HG03521 (cell line): ENCODE data around the gene TAF4.

Experiments used
- ATAC-seq: cut with Tn5 transposase; IDR thresholded peaks from one replicate; pipeline ENCODE4 v1.9.1; 2021; ENCODE audit warnings: mild to moderate bottlenecking, moderate library complexity; ENCODE audit not compliant: unreplicated experiment

TAF4 gene

DNA sequence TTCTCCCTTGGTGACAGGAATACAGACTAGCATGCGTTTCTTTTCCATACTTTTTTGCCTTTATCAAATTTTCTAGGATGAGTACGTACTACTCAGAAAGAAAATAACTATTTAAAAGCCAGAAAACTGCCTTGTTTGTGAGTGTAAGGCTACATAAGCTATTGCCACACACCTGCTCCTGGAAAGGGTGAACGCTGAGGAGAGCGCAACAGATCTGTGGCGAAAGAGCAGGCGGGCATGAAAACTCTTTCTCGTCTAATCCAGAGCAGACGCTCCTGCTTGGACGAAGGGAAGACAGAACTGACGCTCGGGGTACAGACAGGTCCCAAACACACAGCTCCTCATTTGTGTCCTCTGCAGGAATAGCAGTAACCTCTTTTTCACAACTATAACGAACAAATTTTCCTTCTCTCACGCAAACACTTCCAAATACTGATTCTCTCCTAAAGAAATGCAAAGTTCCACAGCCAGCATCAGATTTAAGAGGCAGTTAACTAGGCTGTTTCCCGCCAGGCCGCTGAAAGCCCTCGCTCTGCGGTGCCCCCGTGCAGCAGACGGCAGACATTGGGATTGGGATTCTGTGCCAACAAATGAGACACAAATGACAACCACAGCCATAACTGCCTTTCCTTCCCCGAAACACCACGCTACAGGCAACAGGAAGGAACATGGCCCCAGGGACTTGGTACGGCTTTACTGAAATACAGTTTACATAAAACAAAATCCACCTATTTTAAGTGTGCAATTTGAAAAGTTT is 20.0 kb downstream of the TAF4 start:
- no peak for ATAC-seq

- ATAC-seq = no peak
Measured at GRCh38 chr20:62045118-62045517, 20.6 kb downstream of the TAF4 start.

- no peak for ATAC-seq
Measured at GRCh38 chr20:62044631-62045030, 21.1 kb downstream of the TAF4 start.

GRCh38 chr20:62043131-62043914 is 22.4 kb downstream of the TAF4 start:
- no peak for ATAC-seq

GRCh38 chr20:62042025-62042820 is 23.5 kb downstream of the TAF4 start:
- no peak for ATAC-seq

DNA sequence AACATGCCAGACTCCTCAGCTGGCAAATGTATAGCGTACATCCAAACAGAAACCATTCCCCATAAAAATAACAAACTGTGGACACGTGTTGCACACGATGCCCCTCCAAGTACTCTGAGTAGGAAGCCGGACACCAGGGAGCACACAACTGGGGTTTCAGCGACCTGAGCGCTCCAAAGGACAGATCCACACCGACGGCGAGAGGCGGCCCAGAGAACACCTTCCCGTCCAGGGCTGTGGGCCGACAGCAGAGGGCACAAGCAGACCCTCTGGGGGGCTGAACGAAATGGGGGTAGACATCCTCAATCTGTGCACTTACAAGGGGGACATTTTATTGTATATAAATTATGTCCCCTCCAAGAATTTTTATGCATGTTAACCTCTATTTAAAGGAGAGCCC is 24.7 kb downstream of the TAF4 start:
- no peak for ATAC-seq

GRCh38 chr20:62040381-62040922 is 25.2 kb downstream of the TAF4 start:
- ATAC-seq = no peak

GRCh38 chr20:62039738-62040137 is 25.9 kb downstream of the TAF4 start:
- ATAC-seq = no peak

DNA sequence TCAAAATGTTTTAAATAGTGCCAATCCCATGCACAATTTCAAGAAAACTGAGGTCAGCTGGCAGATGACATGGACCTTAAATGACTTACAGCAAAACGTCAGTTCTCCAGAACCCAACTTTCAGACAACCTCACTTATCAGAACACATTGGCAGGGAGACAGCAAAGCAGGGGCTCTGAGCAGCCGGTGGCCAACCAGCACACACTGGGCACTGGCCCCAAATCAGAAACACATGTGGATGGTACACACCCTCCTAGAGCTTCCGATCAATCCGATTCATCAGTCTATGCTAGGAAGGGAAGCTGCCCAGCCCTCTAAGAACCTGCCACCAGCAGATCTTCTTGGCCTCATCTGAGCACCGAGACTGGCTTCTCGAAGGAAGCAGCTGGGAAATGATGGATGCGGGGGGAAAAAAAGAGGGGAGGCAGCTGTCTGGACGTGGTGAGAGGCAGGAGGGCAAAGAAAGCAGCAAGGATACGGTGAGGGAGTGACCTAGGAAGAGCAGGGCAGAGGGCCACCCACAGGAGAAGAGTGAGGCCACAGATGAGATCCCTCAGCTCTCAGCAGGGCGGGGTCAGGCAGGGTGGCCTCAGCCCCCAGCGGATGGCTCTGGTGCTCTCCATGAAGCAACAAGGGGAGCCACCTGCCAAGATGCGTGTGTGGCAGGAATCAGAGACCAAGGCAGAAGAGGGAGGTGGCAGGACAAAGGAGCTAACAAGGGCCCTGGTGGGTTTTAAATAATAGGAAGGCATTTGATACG is 32.9 kb downstream of the TAF4 start:
- no peak for ATAC-seq

DNA sequence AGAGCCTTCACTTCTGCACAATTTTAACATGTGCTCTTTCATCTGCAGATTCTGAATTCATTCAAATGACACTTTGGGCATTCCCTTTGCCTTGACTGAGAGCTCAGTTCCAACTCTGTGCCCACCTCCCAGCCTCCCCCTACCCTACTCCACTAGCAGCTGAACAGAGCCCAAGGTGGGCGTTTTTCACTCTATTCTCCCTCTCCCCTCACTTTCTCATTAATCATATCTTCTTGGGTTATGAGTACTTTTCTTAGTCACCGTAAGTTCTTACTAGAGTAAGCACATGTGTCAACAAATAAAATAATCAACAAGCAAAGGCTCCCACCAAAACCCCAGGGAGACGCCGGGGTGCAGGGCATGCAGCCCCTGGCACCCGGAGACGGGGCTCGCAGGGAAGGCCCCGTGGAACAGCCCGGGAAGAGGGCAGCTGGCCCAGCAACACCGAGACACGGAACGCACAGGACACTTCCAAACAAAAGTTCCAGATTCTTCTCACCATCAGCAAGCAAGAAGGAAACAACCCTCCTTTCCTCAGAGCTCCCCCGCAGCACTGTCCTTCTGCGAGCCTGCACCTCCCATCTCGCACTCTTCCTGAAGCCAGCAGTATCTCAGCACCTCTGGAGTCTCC is 34.1 kb downstream of the TAF4 start:
- no peak for ATAC-seq

GRCh38 chr20:62030834-62031434 is 34.7 kb downstream of the TAF4 start:
- no peak for ATAC-seq

- no peak for ATAC-seq
Measured at GRCh38 chr20:62030357-62030756, 35.3 kb downstream of the TAF4 start.

DNA sequence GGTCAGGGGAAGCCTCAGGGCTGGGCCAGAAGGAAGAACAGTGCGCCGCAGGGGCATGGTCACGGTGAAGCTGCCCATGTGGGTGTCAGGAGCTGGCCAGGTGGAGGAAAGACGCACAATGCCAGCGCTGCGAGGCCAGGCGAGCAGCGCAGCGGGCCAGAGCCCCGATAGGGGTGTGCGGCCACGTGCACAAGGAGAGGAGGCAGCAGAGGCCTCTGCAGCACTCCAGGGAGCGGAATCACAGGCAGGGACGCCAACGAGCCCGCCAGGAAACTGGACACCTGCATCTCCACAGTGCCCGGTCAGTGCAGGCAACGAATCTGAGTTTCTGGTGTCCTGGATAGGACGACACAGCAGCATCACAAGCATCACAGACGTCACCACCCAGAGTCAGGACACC is 35.7 kb downstream of the TAF4 start:
- ATAC-seq = no peak

DNA sequence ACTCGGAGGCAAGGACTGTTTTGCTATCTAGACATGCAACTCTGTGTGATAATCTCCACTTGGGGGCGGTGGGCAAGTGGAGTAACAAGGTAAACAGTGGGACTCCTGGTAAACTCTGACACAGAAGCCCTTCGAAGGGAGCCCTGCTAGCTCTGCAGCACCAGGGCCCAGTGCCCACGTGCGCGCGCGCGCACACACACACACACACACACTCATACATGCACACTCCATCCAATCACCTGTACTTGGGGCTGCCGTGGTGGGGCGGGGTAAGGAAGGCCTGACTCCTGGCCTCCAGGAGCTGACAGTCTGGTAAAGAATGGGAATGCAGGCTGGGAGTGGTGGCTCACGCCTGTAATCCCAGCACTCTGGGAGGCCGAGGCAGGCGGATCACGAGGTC is 36.4 kb downstream of the TAF4 start:
- no peak for ATAC-seq

DNA sequence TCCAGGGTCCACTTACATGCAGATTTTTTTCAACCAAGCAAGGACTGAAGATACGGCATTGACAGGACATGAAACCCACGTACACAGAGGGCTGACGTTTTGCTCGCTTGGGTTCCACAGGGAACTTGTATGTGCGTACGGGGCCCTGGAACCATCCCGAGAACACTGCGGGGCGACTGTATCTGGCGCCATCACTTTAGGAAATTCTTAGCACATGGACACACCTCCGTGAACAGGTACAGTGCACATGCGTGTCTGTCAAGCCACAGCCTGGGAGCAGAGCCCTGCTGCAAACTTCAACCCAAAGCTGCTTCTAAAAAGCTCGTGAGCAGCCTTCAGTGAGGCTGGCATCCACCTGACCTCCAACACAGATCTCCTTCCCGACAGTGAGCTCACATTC is 37.3 kb downstream of the TAF4 start:
- no peak for ATAC-seq

- ATAC-seq = no peak
Measured at GRCh38 chr20:62027698-62028321, 37.9 kb downstream of the TAF4 start.

- no peak for ATAC-seq
Measured at GRCh38 chr20:62027116-62027515, 38.6 kb downstream of the TAF4 start.

DNA sequence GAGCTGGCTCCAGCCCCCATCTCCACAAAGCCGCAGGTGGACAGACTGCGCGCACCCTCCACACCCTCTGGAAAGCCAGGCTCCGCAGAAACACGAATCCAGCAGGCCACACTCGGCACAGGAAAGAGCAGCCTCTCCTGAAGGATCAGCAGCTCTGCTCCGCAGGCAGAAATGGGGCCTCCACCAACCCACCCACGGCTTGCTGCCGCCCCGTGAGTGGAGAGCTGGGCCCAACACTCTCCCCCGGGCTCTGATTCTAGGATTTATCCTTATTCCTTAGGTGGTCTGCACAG is 39.2 kb downstream of the TAF4 start:
- no peak for ATAC-seq

DNA sequence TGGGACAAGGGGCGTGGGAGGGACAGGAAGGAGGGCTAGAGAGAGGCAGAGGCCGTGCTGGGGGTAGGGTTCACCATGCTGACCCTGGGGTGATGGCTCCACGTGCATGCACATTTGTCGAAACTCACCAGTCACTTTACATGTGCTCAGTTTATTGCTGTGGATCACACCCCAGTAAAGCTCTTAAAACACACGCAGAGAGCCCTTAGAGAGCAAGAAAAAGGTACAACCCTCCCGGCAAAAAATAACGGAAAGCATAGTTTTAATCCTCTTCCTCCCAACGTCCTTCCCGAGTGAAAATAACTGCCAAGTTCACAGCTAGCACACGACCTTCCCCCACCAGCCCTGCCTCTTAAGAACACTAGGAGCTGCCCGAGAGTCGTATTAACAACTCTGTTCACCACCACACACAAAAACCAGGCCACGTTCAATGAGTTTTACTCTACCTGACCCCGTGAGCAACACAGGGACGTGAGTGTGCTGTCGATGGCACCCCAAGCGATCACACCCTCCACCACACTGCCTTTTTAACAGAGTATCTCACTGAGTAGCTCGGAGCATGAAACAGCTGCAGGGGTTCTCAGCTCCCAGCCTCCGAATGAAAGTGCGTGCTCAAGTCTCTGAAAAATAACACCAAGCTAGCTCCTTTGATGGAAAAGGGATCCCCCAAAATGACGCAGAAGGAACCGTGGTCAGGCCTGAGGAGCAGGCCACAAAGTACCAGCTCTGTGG is 39.7 kb downstream of the TAF4 start:
- no peak for ATAC-seq
